GM19035 (cell line): ENCODE results near the gene DDX11.
"Not testable (repeated sequence)": the region's sequence is repeated elsewhere in the genome, so short reads cannot be mapped to it uniquely, and the experiment has no call there.

ENCODE experiments used
- ATAC-seq: cut with Tn5 transposase; IDR thresholded peaks from one replicate; pipeline ENCODE4 v1.9.1; 2021; ENCODE audit not compliant: unreplicated experiment

DDX11 gene

GRCh38 chr12:31066196-31066595 lies 7.5 kb upstream of the DDX11 start:
- ATAC-seq = not testable (repeated sequence)

GRCh38 chr12:31067656-31068055 lies 6.0 kb upstream of the DDX11 start:
- ATAC-seq = not testable (repeated sequence)

- not testable (repeated sequence) for ATAC-seq
Measured at GRCh38 chr12:31070971-31071740, 2.5 kb upstream of the DDX11 start.

- not testable (repeated sequence) for ATAC-seq
Measured at GRCh38 chr12:31072962-31073361, 698 bp upstream of the DDX11 start.

- ATAC-seq = peak; percentile 34
Measured at GRCh38 chr12:31074333-31074874, 744 bp downstream of the DDX11 start.

- ATAC-seq = not testable (repeated sequence)
Measured at GRCh38 chr12:31076150-31076549, 2.5 kb downstream of the DDX11 start.

- ATAC-seq = not testable (repeated sequence)
Measured at GRCh38 chr12:31077095-31077494, 3.4 kb downstream of the DDX11 start.

GRCh38 chr12:31077998-31078397 lies 4.3 kb downstream of the DDX11 start:
- ATAC-seq = not testable (repeated sequence)

GRCh38 chr12:31079421-31079820 lies 5.8 kb downstream of the DDX11 start:
- ATAC-seq = not testable (repeated sequence)

GRCh38 chr12:31080221-31080620 lies 6.6 kb downstream of the DDX11 start:
- ATAC-seq = not testable (repeated sequence)

- ATAC-seq = not testable (repeated sequence)
Measured at GRCh38 chr12:31081274-31081673, 7.6 kb downstream of the DDX11 start.

GRCh38 chr12:31084241-31084640 lies 10.6 kb downstream of the DDX11 start:
- ATAC-seq = not testable (repeated sequence)

GRCh38 chr12:31086032-31086431 lies 12.4 kb downstream of the DDX11 start:
- not testable (repeated sequence) for ATAC-seq

GRCh38 chr12:31087486-31087885 lies 13.8 kb downstream of the DDX11 start:
- not testable (repeated sequence) for ATAC-seq

GRCh38 chr12:31087956-31088355 lies 14.3 kb downstream of the DDX11 start:
- ATAC-seq = not testable (repeated sequence)

- ATAC-seq = no peak
Measured at GRCh38 chr12:31089072-31089471, 15.4 kb downstream of the DDX11 start.

- not testable (repeated sequence) for ATAC-seq
Measured at GRCh38 chr12:31091629-31092028, 18.0 kb downstream of the DDX11 start.

- ATAC-seq = not testable (repeated sequence)
Measured at GRCh38 chr12:31092718-31093117, 19.1 kb downstream of the DDX11 start.

- ATAC-seq = not testable (repeated sequence)
Measured at GRCh38 chr12:31095080-31095860, 21.6 kb downstream of the DDX11 start.

- ATAC-seq = not testable (repeated sequence)
Measured at GRCh38 chr12:31096251-31097065, 22.8 kb downstream of the DDX11 start.

GRCh38 chr12:31097819-31098218 lies 24.2 kb downstream of the DDX11 start:
- not testable (repeated sequence) for ATAC-seq
